HuH-7 (cell line): ENCODE data around the gene KCNJ2.
A peak's percentile ranks its signal among the peaks of the same experiment; 100 is the strongest.

Experiments used
- DNase-seq: peaks from one replicate; pipeline ENCODE4 v3.0.0; 2011; ENCODE audit warnings: low spot score

KCNJ2 gene

GRCh38 chr17:70168977-70169708, at the start of gene KCNJ2:
Gene KCNJ2, plus strand, starts transcription at chr17:70169532. Its CDS starts 5,508 bp downstream, at chr17:70175040.
- DNase-seq: peak; percentile 70

DNA sequence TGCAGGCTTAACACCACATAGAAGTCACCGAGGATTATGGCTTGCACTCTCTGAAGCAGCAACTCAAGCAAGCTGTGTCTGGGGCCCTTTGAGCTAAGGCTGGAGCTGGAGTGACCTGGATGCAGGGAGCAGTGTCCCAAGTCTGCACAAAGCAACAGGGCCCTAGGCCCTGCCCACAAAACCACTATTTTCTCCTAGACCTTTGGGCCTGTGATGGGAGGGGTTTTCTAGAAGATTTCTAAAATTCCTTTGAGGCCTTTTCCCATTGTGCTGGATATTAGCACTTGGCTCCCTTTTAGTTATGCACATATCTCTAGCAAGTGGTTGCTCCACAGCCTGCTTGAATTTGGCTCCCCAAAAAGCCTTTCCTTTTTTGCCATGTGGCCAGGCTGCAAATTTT, 49.8 kb upstream of the KCNJ2 start:
- no peak for DNase-seq

DNA sequence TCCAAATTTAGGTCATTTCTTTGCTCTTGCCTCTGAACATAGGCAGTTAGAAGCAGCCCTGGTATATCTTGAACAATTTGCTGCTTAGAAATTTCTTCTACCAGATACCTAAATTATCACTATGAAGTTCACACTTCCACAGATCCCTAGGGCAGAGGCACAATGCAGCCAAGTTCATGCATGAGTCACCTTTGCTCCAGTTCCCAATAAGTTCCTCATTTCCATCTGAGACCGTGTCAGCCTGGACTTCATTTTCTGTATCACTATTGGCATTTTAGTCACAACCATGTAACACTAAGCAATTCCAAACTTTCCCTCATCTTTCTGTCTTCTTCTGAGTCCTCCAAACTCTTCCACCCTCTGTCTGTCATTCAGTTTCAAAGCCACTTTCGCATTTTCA, 49.3 kb upstream of the KCNJ2 start:
- no peak for DNase-seq

- no peak for DNase-seq
Measured at GRCh38 chr17:70120425-70120824, 48.9 kb upstream of the KCNJ2 start.

DNA sequence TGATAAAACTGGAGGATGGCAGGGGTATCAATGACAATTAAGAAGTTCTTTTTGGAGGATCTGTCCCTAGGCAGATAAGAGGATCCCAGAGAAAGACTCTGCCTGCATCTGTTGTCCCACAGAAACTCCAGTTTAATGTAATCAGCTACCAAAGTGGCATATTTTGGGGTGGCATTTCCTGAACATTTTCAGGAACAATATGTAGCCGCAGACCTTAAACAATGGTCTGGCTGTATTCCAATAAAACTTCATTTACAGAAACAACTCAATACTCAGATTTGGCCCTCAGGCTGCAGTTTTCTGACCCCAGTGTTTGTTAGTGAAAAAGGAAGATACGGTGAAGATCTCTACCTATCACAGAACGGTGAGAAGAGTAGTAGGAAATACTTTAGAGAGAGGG, 48.2 kb upstream of the KCNJ2 start:
- no peak for DNase-seq

DNA sequence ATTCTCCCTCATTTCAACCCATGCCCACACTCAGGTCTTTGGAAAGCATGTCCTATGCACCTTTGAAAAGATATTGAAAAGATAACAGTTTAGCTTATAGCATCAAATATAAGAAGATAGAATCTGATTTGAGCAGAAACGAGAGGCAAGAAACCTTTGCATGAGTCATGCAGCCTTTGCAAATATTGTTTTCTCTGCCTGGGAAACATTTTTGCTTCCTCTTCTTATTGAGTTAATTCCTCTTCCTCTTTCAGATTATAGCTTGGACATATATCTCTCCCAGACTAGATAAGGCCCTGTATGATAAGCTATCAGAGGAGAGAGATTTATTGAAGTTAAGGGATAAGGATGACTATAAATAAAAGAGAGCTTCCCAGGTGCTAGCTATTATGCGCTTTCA, 46.1 kb upstream of the KCNJ2 start:
- DNase-seq: no peak

DNA sequence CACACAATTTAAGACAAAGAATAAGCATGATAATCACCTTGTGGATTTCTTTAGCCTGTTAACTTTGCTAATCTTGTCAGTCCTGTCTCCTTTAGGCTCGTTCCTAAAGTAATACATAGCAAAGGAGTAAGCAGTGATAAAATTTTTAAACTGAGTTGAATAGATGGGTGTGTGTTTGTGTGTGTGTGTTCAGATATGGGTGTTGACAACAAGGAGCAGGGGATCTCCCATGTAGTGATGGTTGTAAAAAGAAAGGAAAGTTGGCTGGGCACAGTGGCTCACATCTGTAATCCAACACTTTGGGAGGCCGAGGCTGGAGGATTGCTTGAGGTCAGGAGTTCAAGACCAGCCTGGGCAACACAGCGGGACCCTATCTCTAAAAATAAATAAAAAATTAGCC, 44.6 kb upstream of the KCNJ2 start:
- DNase-seq: no peak

GRCh38 chr17:70127221-70127873, 42.0 kb upstream of the KCNJ2 start:
- DNase-seq: no peak

- DNase-seq: no peak
Measured at GRCh38 chr17:70128727-70129238, 40.5 kb upstream of the KCNJ2 start.

DNA sequence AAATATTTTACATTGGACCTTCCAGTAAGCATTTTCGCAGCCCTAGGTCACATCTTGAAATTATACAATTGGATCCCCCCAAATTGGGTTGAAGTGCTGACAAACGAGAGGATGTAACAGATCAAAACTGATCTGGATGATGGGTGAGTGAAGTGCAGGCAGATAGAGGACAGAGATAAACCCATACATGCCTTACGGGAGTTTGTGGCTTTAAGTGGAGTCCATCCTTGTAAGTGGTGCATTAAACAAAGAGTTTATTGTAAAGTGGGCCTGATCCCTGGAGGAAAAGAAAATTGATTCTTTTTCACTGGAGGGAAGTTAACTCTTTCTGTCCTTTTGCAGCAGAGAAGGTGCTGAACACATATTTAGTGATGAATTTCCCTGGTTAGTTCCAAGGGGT, 39.0 kb upstream of the KCNJ2 start:
- no peak for DNase-seq

- no peak for DNase-seq
Measured at GRCh38 chr17:70132505-70132904, 36.8 kb upstream of the KCNJ2 start.

DNA sequence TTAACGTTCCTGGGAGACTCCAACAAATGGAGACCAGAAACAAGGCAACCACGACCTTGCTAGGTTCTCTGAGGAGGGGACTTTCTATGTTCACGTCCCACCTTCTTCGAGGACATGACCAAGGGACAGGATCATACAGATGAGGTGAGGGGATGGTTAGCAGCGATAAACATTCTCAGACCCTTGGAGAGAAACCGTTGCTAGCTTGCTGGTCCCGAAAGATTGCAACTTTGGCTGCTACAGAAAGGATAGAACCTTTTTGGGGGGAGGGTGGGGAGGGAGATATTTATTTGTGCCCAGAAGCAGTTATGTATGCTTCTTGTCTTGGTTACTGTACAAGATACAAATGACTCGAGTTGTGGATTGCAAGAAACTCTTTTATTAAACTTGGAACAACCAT, 35.3 kb upstream of the KCNJ2 start:
- DNase-seq: no peak

- DNase-seq: no peak
Measured at GRCh38 chr17:70134777-70135176, 34.6 kb upstream of the KCNJ2 start.

DNA sequence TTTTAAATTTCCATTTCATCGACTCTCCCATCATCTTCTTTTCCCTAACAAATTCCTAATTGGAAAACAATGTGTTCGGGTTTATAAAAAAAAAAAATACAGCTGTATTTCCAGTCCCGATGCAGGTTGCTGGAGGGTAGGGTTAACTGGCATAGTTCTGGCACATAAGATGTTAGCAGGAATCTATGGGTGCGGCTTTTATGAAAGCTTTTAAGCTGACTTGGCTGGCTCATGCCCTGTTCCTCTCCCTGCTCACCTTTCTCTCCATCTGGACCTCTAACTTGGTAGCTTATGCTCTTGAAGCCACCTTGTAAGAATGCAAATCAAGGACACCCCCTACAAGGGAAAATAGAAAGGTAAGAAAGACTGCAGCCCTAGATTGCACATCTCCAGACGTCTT, 33.2 kb upstream of the KCNJ2 start:
- DNase-seq: no peak

GRCh38 chr17:70137451-70138230, 31.7 kb upstream of the KCNJ2 start:
- DNase-seq: no peak

GRCh38 chr17:70138291-70138865, 31.0 kb upstream of the KCNJ2 start:
- DNase-seq: no peak

DNA sequence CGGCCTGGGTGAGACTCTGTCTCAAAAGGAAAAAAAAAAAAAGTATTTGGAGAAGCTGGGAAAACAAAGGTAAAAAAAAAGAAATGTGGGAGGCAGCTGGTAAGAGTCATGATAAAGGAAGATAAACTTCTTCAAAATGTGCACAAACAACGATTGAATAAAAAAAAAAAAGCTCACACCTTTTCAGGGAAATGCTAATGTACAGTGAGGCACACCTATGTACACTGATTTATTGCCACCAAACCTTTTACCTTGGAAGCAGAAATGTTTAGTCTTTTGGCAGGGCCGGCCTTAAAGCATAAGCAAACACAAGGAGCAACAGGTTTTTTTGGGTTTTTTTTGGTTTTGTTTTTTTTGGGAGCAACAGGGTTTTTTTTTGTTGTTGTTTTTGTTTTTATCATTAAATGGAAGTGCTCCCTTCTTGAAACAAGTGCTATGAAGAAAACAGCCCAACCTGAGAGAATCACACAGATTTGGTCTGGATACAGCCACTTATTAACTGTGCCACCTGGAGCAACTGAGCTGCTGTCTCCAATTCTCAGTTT, 29.8 kb upstream of the KCNJ2 start:
- no peak for DNase-seq

DNA sequence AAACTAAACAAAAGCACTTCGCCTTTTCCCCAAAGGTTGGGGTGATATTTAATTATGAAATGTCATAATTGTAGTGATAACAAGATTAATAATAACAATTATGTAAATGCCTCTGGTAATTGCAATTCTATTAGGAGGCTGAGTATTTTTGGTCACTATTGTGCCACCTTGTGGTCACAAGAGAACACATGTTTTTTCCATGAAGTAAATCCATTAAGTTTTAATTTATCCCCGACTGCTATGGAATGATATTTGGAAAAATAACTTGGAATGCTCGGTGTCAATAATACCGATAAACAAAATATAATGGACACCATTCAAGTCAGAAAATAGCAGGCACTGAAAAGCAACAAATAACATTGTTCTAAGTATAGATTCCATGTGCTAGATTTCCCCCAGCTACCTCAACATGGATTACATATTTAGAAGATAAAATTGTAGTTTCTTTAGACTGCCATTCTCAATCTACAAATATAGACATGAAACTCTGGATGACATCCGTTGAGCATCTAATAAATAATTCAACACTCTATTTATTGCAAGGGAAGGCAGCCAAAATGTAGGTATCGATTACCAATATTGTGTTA, 25.0 kb upstream of the KCNJ2 start:
- no peak for DNase-seq

DNA sequence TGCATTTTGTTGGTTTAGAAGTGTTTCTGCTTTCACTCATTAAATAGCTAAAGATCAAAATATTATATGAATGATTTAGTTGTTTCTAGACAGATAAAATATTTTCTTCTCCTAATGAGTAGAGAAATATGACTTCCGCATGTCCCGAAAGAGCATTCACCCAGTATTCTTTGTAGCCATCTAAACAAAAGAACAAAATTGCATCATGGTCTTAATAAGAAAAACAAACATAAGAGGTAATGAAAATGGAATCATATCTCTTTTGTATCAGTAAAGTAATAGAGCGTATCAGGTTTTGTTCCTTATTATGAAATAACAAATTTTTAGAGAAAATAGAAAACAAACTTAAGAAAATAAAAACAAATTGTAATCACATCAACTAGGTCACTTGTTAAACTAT, 16.1 kb upstream of the KCNJ2 start:
- no peak for DNase-seq

DNA sequence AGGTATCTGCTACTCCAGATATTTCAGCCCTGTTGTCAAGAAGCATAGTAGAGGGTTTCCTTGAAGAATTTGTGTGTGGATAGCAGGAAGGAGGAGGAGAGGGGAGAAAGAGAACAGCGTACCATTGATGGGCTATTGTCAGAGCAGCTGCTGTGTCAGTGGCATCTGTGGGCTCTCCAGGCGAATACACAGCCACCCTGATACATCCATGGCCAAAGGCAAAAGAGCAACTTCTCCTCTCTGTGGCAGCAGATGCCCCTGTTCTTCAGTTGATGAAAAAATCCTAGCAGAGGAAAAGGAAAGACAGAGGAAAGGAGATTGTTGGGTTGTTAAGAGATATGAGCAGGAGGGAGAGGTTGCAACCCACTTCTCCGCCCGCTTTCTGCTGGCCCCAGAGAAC, 12.2 kb upstream of the KCNJ2 start:
- DNase-seq: no peak

GRCh38 chr17:70158180-70158579, 11.2 kb upstream of the KCNJ2 start:
- DNase-seq: no peak

GRCh38 chr17:70158591-70158990, 10.7 kb upstream of the KCNJ2 start:
- no peak for DNase-seq
